D721Med (cell line): Measurements from ENCODE around the gene NLRC5.
"Not testable (repeated sequence)": the region's sequence is repeated elsewhere in the genome, so short reads cannot be mapped to it uniquely, and the experiment has no call there.

Source experiments
- DNase-seq: peaks from one replicate; pipeline ENCODE4 v3.0.0; 2011; ENCODE audit warnings: low spot score; ENCODE audit not compliant: insufficient read length
- FAIRE-seq: peaks from 2 replicates; lab custom pipeline; 2011; peaks lifted over from hg19 to GRCh38; lab: Jason Lieb, UNC
- TF ChIP-seq, protein P1 (sequence below): IDR thresholded peaks from 2 replicates; pipeline ENCODE4 v1.5.1; 2012; ENCODE audit warnings: mild to moderate bottlenecking, control low read depth; ENCODE audit not compliant: insufficient read depth; ENCODE audit errors: missing control alignments

NLRC5 gene

DNA sequence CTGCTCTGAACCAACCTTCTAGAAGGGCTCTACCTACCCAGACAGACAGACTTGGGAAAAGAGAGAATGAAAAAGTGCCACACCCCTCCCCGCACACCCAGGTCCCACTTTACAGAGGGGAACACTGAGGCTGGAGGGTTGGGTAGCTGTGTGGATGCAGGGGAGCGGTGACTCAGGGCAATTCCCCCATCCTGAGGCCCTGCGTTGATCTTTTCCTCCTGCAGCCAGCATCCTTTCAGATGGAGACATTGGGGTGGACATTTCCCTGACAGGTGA lies 17.7 kb upstream of the NLRC5 start:
- no peak for FAIRE-seq
- no peak for DNase-seq
- TF ChIP-seq, protein P1, sequence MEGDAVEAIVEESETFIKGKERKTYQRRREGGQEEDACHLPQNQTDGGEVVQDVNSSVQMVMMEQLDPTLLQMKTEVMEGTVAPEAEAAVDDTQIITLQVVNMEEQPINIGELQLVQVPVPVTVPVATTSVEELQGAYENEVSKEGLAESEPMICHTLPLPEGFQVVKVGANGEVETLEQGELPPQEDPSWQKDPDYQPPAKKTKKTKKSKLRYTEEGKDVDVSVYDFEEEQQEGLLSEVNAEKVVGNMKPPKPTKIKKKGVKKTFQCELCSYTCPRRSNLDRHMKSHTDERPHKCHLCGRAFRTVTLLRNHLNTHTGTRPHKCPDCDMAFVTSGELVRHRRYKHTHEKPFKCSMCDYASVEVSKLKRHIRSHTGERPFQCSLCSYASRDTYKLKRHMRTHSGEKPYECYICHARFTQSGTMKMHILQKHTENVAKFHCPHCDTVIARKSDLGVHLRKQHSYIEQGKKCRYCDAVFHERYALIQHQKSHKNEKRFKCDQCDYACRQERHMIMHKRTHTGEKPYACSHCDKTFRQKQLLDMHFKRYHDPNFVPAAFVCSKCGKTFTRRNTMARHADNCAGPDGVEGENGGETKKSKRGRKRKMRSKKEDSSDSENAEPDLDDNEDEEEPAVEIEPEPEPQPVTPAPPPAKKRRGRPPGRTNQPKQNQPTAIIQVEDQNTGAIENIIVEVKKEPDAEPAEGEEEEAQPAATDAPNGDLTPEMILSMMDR, result no peak

DNA sequence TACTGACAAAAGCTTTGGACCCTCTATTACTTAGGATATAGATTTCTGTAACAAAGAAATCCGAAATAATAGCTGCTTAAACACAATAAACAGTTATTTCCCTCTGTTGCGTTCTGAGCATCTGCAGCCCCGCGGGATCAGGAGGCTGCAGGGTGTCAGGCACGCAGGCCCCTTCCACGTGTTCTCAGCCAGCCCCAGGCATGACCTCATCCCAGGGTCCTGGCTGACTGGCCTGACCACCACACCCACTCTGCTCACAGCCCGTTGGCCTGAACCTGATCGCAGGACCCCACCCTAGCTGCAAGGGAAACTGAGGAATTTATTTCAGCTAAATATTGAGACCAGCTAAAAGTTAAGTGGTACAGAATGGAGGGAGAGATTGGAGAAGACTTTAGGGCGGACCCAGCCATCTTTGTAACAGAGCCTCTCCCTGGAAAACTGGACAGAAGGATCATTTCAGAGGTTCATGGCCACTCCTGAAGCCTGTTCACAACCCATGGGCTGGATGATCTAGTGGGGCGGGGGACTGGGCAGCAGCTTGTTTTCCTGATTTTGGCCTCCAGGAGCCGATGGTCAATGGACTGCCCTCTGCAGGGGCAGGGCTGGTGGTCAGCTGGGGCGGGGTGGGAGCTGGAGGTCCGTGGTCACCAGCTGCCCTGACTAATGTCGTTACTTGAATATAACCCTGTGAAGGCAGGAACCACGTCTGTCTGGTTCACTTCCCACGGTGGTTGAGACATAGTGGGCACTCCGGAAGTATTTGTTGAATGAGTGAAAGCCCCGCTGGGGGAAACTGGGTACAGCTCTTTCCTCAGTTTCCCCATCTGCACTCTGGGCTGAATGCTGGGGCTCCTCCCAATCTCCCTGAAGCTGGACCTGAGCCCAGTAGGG lies 16.7 kb upstream of the NLRC5 start:
- DNase-seq (no peak), FAIRE-seq (no peak)
- TF ChIP-seq, protein P1, result no peak

DNA sequence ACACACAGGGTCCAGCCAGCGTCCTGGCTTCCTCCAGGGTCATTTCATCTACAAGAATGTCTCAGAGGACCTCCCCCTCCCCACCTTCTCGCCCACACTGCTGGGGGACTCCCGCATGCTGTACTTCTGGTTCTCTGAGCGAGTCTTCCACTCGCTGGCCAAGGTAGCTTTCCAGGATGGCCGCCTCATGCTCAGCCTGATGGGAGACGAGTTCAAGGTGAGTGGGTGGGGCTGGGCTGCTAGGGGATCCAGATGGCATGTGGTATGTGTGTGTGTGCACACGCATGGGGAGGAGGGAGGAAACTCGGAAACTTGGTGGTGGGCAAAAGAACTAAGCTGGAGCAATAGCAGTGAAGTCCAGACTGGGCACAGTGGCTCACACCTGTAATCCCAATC lies 16.1 kb upstream of the NLRC5 start:
- no peak for FAIRE-seq
- TF ChIP-seq, protein P1, result no peak
- DNase-seq, result no peak

DNA sequence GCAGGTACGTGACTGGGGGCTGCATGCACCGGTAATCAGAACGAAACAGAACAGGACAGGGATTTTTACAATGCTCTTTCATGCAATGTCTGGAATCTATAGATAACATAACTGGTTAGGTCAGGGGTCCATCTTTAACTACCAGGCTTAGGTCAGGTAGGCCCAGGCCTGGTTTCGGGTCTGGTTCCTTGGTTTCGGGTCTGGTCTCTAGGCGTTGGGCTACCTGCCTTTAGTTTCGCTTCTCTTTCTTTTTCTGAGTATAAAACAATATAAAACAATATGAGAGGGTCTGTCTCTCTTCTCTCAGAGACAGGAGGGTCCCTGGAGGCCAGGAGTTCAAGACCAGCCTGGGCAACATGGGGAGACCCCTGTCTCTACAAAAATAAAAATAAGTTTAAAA lies 15.5 kb upstream of the NLRC5 start:
- not testable (repeated sequence) for FAIRE-seq

DNA sequence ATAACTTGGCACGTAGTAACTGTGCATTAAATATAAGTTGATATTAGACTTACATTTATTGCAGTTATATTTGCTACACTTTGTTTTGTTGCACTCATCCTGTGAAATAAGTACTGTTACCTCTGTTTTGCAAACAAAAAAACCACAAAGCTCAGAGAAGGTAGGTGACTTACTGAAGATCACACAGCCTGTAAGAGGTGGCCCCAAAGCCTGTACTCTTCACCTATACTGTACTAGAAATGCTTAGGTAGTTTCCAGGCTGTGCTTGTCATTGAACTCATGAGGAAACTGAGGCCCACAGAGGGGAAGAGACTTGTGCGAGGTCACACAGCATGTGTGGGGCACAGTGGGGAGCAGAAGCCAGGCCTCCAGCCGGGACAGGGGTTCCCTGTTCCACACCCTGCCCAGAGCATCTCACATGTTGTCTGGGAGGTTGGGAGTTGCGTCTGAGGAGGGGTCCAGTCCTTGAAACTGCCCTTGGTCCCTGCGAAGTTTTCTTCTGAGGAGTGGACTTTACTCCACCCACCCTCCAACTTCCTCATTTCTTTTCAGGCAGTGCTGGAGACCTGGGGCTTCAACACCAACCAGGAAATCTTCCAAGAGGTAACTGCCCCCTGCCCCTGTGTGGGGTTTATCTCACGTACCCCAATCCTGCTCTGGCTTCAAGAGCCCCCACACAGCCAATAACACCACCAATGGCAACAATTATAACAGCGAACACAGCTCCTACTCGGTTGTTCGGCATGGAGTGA lies 14.6 kb upstream of the NLRC5 start:
- DNase-seq (no peak), FAIRE-seq (no peak)
- TF ChIP-seq, protein P1, result no peak

More for the DNA sequence above, 15.5 kb upstream of the NLRC5 start:
- DNase-seq, result not testable (repeated sequence)

DNA sequence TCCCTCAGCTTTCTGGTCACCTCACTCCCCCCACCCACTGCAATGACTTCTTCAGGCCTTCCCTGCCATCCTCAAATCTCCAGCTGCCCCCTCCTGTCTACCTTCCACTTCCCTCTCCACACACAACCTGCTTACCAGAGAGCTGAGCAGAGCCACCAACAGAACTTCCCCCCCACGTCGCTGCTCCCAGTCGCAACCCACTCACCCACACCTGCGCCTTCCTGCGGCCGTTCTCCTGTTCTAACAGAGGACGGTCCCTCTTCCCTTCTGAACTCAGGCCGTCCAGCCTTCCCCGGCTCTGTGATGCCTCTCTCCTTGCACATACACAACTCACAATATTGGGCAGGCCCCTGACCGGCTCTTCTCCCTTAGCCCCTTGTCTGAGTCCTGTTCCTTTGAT lies 13.6 kb upstream of the NLRC5 start:
- DNase-seq (no peak), FAIRE-seq (no peak)
- TF ChIP-seq, protein P1, result no peak

DNA sequence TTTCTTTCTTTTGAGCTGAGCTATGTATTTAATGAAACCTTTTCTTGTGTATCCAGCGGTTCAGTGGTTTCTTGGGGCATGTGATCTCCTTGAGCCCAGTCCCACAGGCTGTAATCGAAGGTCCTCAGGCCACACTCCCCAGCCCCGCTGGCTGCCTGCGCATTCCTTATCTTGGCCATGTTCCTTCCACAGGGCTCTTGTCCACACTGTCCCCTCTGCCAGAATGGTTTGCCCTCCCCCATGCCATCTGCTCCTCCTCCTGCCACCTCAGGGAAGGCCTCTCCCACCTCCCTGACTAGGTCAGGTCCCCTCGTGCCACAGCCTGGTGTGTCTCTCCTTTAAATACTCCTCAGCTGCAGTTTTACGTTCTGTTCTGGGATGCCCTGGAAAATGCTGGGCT lies 12.1 kb upstream of the NLRC5 start:
- TF ChIP-seq, protein P1, result no peak
- FAIRE-seq (no peak), DNase-seq (no peak)
